Liver (tissue), 3 donors: ENCODE results near the gene GRID1.

Source experiments
- CTCF ChIP-seq: fragments of 150-350 bp; IDR thresholded peaks from 2 replicates; pipeline ENCODE4 v1.5.1; 2017; ENCODE audit warnings: improper control_type of control experiment, low read depth, low read length; ENCODE audit not compliant: missing input control
- SP1 ChIP-seq: IDR thresholded peaks from 2 replicates; pipeline ENCODE4 v1.6.1; 2018; ENCODE audit warnings: antibody characterized with exemption, mild to moderate bottlenecking
- ZBTB33 ChIP-seq: IDR thresholded peaks from 2 replicates; pipeline ENCODE4 v1.6.1; 2016; ENCODE audit warnings: antibody characterized with exemption
- donor health status: healthy.
- donor health status: healthy.

- TF ChIP-seq ZBTB33 (no peak), CTCF (no peak), SP1 (no peak)
Measured at GRCh38 chr10:86244297-86245014, 122.1 kb downstream of the GRID1 start.
